ENCODE measurements around the gene FXR1.

- no peak for TF ChIP-seq CTCF (IDR thresholded peaks at IDR 0.05; ENCODE audit: low read depth, low read length)
- no peak for TF ChIP-seq EZH2phosphoT487 (IDR thresholded peaks at IDR 0.05; ENCODE audit: low read depth)
Observed at GRCh38 chr3:180996415-180996932, 84.0 kb downstream of the FXR1 start.
